Smooth muscle cell (in vitro differentiated cells): ENCODE measurements around the gene ALPL. TPM values are rescaled to one million over a fixed set of nuclear protein-coding genes. Genes with fewer than 3 reads are reported as not detected.

Experiments
- DNase-seq: peaks from one replicate; lab custom pipeline; 2025; ENCODE audit not compliant: unreplicated experiment; lab: John Stamatoyannopoulos, UW
- H2AFZ ChIP-seq: fragments of 200-600 bp; sonication (generic); 2 replicates; pipeline ENCODE4 v1.6.0; 2016; ENCODE audit warnings: antibody characterized with exemption, low read depth, mild to moderate bottlenecking
- H3F3A ChIP-seq: fragments of 200-600 bp; sonication (generic); 2 replicates; pipeline ENCODE4 v1.6.0; 2017; ENCODE audit warnings: antibody characterized with exemption, low read depth
- H3K27ac ChIP-seq: fragments of 200-600 bp; sonication (generic); 2 replicates; pipeline ENCODE4 v1.5.1; 2016; ENCODE audit warnings: low read depth, mild to moderate bottlenecking
- H3K27me3 ChIP-seq: fragments of 200-600 bp; sonication (generic); 2 replicates; pipeline ENCODE4 v1.6.1; 2016; ENCODE audit warnings: low read depth, mild to moderate bottlenecking
- H3K36me3 ChIP-seq: fragments of 200-600 bp; sonication (generic); 2 replicates; pipeline ENCODE4 v1.5.1; 2016; ENCODE audit warnings: low read depth
- H3K4me1 ChIP-seq: fragments of 200-600 bp; sonication (generic); 2 replicates; pipeline ENCODE4 v1.5.1; 2016; ENCODE audit warnings: low read depth
- H3K4me2 ChIP-seq: fragments of 200-600 bp; sonication (generic); 2 replicates; pipeline ENCODE4 v1.6.0; 2016; ENCODE audit warnings: mild to moderate bottlenecking
- H3K4me3 ChIP-seq: fragments of 200-600 bp; sonication (generic); 2 replicates; pipeline ENCODE4 v1.5.1; 2016; ENCODE audit warnings: mild to moderate bottlenecking
- H3K79me2 ChIP-seq: fragments of 200-600 bp; sonication (generic); 2 replicates; pipeline ENCODE4 v1.6.0; 2016; ENCODE audit warnings: low read depth, mild to moderate bottlenecking
- H3K9ac ChIP-seq: fragments of 200-600 bp; sonication (generic); 2 replicates; pipeline ENCODE4 v1.6.0; 2016; ENCODE audit warnings: low read depth
- H3K9me3 ChIP-seq: fragments of 200-600 bp; sonication (generic); replicated peaks from 2 replicates; pipeline ENCODE4 v1.5.1; 2016; ENCODE audit warnings: low read depth
- H4K20me1 ChIP-seq: fragments of 200-600 bp; sonication (generic); 2 replicates; pipeline ENCODE4 v1.6.0; 2016; ENCODE audit warnings: low read depth
- WGBS: methylation state at CpG from one replicate; pipeline ENCODE4 v1.1.7; 2016; ENCODE audit warnings: low lambda C conversion rate; 5-methylcytosine and 5-hydroxymethylcytosine counted together
- polyA plus RNA-seq: library from polyadenylated mRNA; unstranded; fragments of >200 nt; fragmentation: Nextera tagmentation; extraction: Ambion mirVana; gene quantifications from 2 replicates; pipeline ENCODE4 v1.2.1, GENCODE V29; 2016
- total RNA-seq: library from RNA; depleted of rRNA; stranded (reverse); fragments of >200 nt; gene quantifications from 2 replicates; pipeline ENCODE4 v1.2.3, GENCODE V29; 2014
- TF ChIP-seq, protein P1 (sequence below): fragments of 200-600 bp; sonication (generic); IDR thresholded peaks from 2 replicates; pipeline ENCODE4 v1.5.1; 2017; ENCODE audit warnings: borderline replicate concordance, mild to moderate bottlenecking, antibody characterized with exemption; ENCODE audit not compliant: insufficient read depth, poor library complexity, severe bottlenecking

The ALPL gene
- total and polyA plus RNA-seq, 2 experiments from 2014 or later: 4.6 to 8.3 TPM

DNA sequence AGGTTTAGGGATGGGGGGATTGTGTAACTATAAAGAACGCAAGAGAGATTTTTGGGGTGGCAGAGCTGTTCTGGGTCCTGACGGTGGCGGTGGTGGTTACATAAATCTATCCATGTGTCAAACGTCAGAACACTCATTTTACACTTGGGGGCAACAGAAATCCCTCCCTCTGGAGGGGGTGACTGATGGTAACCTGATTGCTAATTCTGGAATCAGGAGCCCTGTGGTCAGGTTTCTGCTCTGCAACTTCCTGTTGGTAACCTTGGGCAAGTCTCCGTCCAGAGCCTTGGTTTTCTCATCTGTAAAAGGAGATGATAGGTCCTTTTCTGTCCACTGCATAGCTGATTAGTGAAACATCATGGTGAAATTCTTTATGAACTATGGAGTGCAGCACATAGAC is 40.9 kb downstream of the ALPL start:
- Histone ChIP-seq H3K36me3 (no peaks in the 10 kb centered on the region), H3K4me1 (peaks cover 13% of the 10 kb centered on the region), H3K27ac (no peak overlapping the region), H3K4me3 (no peak overlapping the region), H3K9ac (no peak overlapping the region), H2AFZ (no peak overlapping the region), H3K79me2 (no peaks in the 10 kb centered on the region), H4K20me1 (no peaks in the 10 kb centered on the region), H3F3A (peaks cover 6% of the 10 kb centered on the region), H3K27me3 (no peaks in the 10 kb centered on the region), H3K4me2 (no peak overlapping the region), H3K9me3 (no peaks in the 10 kb centered on the region)
- TF ChIP-seq, protein P1, sequence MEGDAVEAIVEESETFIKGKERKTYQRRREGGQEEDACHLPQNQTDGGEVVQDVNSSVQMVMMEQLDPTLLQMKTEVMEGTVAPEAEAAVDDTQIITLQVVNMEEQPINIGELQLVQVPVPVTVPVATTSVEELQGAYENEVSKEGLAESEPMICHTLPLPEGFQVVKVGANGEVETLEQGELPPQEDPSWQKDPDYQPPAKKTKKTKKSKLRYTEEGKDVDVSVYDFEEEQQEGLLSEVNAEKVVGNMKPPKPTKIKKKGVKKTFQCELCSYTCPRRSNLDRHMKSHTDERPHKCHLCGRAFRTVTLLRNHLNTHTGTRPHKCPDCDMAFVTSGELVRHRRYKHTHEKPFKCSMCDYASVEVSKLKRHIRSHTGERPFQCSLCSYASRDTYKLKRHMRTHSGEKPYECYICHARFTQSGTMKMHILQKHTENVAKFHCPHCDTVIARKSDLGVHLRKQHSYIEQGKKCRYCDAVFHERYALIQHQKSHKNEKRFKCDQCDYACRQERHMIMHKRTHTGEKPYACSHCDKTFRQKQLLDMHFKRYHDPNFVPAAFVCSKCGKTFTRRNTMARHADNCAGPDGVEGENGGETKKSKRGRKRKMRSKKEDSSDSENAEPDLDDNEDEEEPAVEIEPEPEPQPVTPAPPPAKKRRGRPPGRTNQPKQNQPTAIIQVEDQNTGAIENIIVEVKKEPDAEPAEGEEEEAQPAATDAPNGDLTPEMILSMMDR: no peak
- 90% methylated on average over 5 of the region's 5 CpGs for WGBS
- DNase-seq: no peak

DNA sequence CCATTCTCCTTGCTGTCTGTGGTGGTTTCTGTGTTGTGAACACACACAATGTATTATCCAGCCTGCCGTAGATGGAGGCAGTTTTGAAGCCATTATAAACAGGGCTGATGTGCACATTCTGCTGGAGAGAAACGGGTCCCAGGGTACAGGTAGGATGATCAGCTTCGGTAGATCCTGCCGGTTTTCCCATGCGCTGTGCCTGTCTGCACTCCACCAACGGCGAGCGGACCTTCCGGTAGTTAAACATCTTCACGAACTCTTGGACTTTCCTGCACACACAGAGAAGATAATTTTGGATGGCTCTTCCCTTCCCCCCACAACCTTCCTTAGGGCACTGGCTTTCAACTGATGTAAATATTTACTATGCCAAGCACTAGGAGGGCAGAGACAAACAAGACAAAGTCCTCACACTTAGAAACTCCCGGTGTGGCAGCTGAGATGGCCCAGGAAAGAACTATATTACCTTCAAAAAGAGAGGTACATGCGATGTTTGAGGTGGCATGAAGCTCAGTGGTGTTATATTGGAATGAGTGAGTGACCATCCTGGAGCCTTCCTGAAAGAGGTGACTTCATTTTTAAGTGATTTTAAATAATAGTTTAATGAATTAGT is 41.7 kb downstream of the ALPL start:
- H3K79me2 ChIP-seq: no peaks in the 10 kb centered on the region
- H3K4me2 ChIP-seq: no peak overlapping the region
- no peaks in the 10 kb centered on the region for H3K9me3 ChIP-seq
- H2AFZ ChIP-seq: no peak overlapping the region
- no peaks in the 10 kb centered on the region for H3K27me3 ChIP-seq
- TF ChIP-seq, protein P1: no peak
- H3K9ac ChIP-seq: no peak overlapping the region
- no peaks in the 10 kb centered on the region for H4K20me1 ChIP-seq
- no peak overlapping the region for H3K27ac ChIP-seq
- H3K36me3 ChIP-seq: no peaks in the 10 kb centered on the region
- H3K4me1 ChIP-seq: peaks cover 13% of the 10 kb centered on the region
- WGBS: 93% methylated on average over 12 of the region's 12 CpGs
- peaks cover 6% of the 10 kb centered on the region for H3F3A ChIP-seq
- H3K4me3 ChIP-seq: no peak overlapping the region
- DNase-seq: no peak

DNA sequence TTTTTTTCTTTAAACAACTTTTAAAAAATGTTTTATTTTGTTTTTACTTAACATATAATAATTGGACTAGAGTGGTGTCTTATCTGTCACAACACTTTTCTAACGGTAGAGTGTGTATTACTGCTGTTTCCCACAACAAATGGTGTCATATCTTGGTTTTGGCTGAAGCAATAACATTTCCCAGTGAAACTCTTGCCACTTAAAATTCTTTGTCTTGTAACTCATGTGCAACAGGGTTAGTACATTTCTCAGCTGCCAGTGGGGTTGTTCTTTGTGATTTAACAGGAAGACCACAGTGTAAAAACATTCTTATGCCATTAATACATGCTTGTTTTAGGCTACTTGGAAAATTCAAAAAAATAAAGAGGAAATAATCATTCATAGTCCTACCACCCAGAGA is 43.5 kb downstream of the ALPL start:
- H3F3A ChIP-seq: peaks cover 6% of the 10 kb centered on the region
- H4K20me1 ChIP-seq: no peaks in the 10 kb centered on the region
- peaks cover 13% of the 10 kb centered on the region for H3K4me1 ChIP-seq
- no peaks in the 10 kb centered on the region for H3K9me3 ChIP-seq
- H3K4me2 ChIP-seq: peak overlapping the region; percentile 83
- TF ChIP-seq, protein P1: no peak
- no peak overlapping the region for H2AFZ ChIP-seq
- H3K36me3 ChIP-seq: no peaks in the 10 kb centered on the region
- no peak overlapping the region for H3K9ac ChIP-seq
- no peaks in the 10 kb centered on the region for H3K79me2 ChIP-seq
- 3% methylated on average over 1 of the region's 1 CpG for WGBS
- DNase-seq: no peak
- no peak overlapping the region for H3K4me3 ChIP-seq
- no peaks in the 10 kb centered on the region for H3K27me3 ChIP-seq
- H3K27ac ChIP-seq: peak overlapping the region; percentile 87

DNA sequence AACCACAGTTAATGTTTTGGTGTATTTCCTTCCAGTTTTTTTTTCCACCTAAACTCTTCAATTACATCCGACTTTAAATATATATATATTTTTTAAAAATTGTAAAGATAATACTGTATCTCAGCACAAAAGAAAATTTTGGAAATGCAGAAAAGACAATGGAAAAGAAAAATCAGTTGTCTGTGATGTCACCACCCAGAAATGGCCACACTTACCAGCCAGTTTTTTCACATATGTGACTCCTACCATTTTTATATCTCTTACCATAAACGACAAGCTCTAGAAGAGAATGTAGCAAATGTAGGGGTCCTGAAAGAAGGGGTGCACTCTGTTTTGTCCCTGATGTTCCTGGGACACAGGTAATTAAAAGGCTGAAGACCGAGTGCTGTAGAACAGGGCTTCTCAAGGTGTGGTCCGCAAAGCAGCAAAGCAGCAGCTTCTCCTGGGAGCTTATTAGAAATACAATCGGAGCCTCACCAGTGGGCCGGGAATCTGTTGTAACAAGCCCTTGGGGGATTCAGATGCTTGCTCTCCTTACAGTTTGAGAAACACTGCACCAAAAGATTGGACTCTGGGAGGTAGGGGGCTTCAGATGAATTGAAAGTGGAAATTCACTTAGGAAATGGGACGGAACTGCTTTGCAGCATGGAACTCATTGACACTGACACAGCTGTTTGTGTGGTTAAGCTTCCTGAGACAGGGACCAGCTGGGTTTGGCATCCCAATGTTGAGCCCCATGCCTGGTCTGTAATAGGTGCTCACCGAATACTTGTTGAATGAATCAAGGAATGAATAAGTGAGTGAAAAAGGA is 44.1 kb downstream of the ALPL start:
- H3K27ac ChIP-seq: peak overlapping the region; percentile 87
- 57% methylated on average over 8 of the region's 8 CpGs for WGBS
- no peaks in the 10 kb centered on the region for H3K79me2 ChIP-seq
- H3K27me3 ChIP-seq: no peaks in the 10 kb centered on the region
- peaks cover 6% of the 10 kb centered on the region for H3F3A ChIP-seq
- H3K9ac ChIP-seq: peak overlapping the region; percentile 60
- H3K4me2 ChIP-seq: peak overlapping the region; percentile 83
- H2AFZ ChIP-seq: peak overlapping the region; percentile 37
- no peaks in the 10 kb centered on the region for H3K9me3 ChIP-seq
- TF ChIP-seq, protein P1: no peak
- H3K4me3 ChIP-seq: no peak overlapping the region
- peaks cover 13% of the 10 kb centered on the region for H3K4me1 ChIP-seq
- H4K20me1 ChIP-seq: no peaks in the 10 kb centered on the region
- DNase-seq: no peak
- no peaks in the 10 kb centered on the region for H3K36me3 ChIP-seq
